ENCODE results near the gene PARD3B. TPM values are rescaled to one million over a fixed set of nuclear protein-coding genes. Genes with fewer than 3 reads are reported as not detected.
A peak's percentile ranks its signal among the peaks of the same experiment; 100 is the strongest.

Gene PARD3B
- total and polyA plus RNA-seq, 2 donors (not counting 1 experiment from before 2014, with no cell fraction given), result 7.4 to 20.6 TPM

DNA sequence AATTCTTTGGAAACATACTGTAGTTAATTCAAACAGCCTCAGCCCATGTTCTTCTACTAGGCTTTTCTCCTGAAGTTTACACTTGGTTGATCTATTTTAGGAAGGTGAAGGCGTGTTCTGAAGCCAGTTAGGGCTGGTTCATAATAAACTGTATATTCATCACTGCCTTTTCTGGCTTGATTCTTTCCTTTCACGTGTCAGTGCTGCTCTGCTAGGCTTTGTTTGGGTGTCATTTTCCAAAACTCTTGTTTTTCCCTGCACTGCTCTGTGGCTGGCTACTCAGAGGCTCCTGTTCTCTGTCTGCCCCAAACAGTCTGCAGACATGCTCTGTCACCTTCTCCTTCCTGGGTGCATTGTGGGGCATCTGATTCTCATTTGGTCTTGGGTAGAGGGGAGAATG, 136.1 kb downstream of the PARD3B start:
- no peaks in the 10 kb centered on the region for H3K79me2 ChIP-seq (ENCODE audit: control insufficient read depth, insufficient read depth, low read length)
- no peaks in the 10 kb centered on the region for H3K9me3 ChIP-seq (ENCODE audit: control insufficient read depth, insufficient read depth, low read depth, low read length)
- H3K9ac ChIP-seq (ENCODE audit: insufficient read depth, low read length), result no peak overlapping the region
- no peak for TF ChIP-seq EZH2 (IDR thresholded peaks at IDR 0.05; ENCODE audit: low read length, missing control alignments)
- TF ChIP-seq, protein P1, sequence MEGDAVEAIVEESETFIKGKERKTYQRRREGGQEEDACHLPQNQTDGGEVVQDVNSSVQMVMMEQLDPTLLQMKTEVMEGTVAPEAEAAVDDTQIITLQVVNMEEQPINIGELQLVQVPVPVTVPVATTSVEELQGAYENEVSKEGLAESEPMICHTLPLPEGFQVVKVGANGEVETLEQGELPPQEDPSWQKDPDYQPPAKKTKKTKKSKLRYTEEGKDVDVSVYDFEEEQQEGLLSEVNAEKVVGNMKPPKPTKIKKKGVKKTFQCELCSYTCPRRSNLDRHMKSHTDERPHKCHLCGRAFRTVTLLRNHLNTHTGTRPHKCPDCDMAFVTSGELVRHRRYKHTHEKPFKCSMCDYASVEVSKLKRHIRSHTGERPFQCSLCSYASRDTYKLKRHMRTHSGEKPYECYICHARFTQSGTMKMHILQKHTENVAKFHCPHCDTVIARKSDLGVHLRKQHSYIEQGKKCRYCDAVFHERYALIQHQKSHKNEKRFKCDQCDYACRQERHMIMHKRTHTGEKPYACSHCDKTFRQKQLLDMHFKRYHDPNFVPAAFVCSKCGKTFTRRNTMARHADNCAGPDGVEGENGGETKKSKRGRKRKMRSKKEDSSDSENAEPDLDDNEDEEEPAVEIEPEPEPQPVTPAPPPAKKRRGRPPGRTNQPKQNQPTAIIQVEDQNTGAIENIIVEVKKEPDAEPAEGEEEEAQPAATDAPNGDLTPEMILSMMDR (conservative IDR thresholded peaks at IDR 0.05 in 1 of 2, IDR thresholded peaks at IDR 0.05 in 1 of 2; ENCODE audit: low read depth in 1 of 2, low read length in 2 of 2), result no peak
- no peaks in the 10 kb centered on the region for H3K36me3 ChIP-seq (ENCODE audit: control insufficient read depth, insufficient read depth, low read length)
- no peak overlapping the region for H3K27ac ChIP-seq (ENCODE audit: insufficient read depth, low read length)
- H3K4me2 ChIP-seq (ENCODE audit: extremely low read depth, insufficient read depth, low read length), result no peak overlapping the region
- DNase-seq (ENCODE audit: low read depth in 2 of 2), result peak in 1 of 2 donors; percentile 47
- H3K27me3 ChIP-seq (ENCODE audit: control insufficient read depth, insufficient read depth, low read length), result no peaks in the 10 kb centered on the region
- no peak overlapping the region for H2AFZ ChIP-seq (ENCODE audit: low read length)
- H3K4me1 ChIP-seq (ENCODE audit: control insufficient read depth, extremely low read depth, insufficient read depth, low read length), result no peaks in the 10 kb centered on the region
- H4K20me1 ChIP-seq (ENCODE audit: control insufficient read depth, extremely low read depth, insufficient read depth, low read length), result no peaks in the 10 kb centered on the region
- H3K4me3 ChIP-seq (replicated peaks in 1 of 4; ENCODE audit: control extremely low read depth in 1 of 4, insufficient read depth in 1 of 4, low read depth in 3 of 4, low read length in 4 of 4), result no peak overlapping the region

- no peaks in the 10 kb centered on the region for H3K9me3 ChIP-seq (ENCODE audit: control insufficient read depth, insufficient read depth, low read depth, low read length)
- H3K27me3 ChIP-seq (ENCODE audit: control insufficient read depth, insufficient read depth, low read length), result no peaks in the 10 kb centered on the region
- no peaks in the 10 kb centered on the region for H3K36me3 ChIP-seq (ENCODE audit: control insufficient read depth, insufficient read depth, low read length)
- no peak overlapping the region for H3K27ac ChIP-seq (ENCODE audit: insufficient read depth, low read length)
- no peak overlapping the region for H3K4me3 ChIP-seq (replicated peaks in 1 of 4; ENCODE audit: control extremely low read depth in 1 of 4, insufficient read depth in 1 of 4, low read depth in 3 of 4, low read length in 4 of 4)
- DNase-seq (ENCODE audit: low read depth in 2 of 2), result no peak
- no peak overlapping the region for H2AFZ ChIP-seq (ENCODE audit: low read length)
- H3K79me2 ChIP-seq (ENCODE audit: control insufficient read depth, insufficient read depth, low read length), result no peaks in the 10 kb centered on the region
- no peaks in the 10 kb centered on the region for H3K4me1 ChIP-seq (ENCODE audit: control insufficient read depth, extremely low read depth, insufficient read depth, low read length)
- H3K4me2 ChIP-seq (ENCODE audit: extremely low read depth, insufficient read depth, low read length), result no peak overlapping the region
- TF ChIP-seq EZH2 (IDR thresholded peaks at IDR 0.05; ENCODE audit: low read length, missing control alignments), result no peak
- TF ChIP-seq, protein P1 (conservative IDR thresholded peaks at IDR 0.05 in 1 of 2, IDR thresholded peaks at IDR 0.05 in 1 of 2; ENCODE audit: low read depth in 1 of 2, low read length in 2 of 2), result no peak
- no peaks in the 10 kb centered on the region for H4K20me1 ChIP-seq (ENCODE audit: control insufficient read depth, extremely low read depth, insufficient read depth, low read length)
- no peak overlapping the region for H3K9ac ChIP-seq (ENCODE audit: insufficient read depth, low read length)
Observed at GRCh38 chr2:204683384-204683783, 138.1 kb downstream of the PARD3B start.

- H3K9me3 ChIP-seq (ENCODE audit: control insufficient read depth, insufficient read depth, low read depth, low read length), result no peaks in the 10 kb centered on the region
- no peaks in the 10 kb centered on the region for H3K27me3 ChIP-seq (ENCODE audit: control insufficient read depth, insufficient read depth, low read length)
- TF ChIP-seq EZH2 (IDR thresholded peaks at IDR 0.05; ENCODE audit: low read length, missing control alignments), result no peak
- TF ChIP-seq, protein P1 (conservative IDR thresholded peaks at IDR 0.05 in 1 of 2, IDR thresholded peaks at IDR 0.05 in 1 of 2; ENCODE audit: low read depth in 1 of 2, low read length in 2 of 2), result no peak
- no peak overlapping the region for H3K9ac ChIP-seq (ENCODE audit: insufficient read depth, low read length)
- no peak overlapping the region for H3K4me3 ChIP-seq (replicated peaks in 1 of 4; ENCODE audit: control extremely low read depth in 1 of 4, insufficient read depth in 1 of 4, low read depth in 3 of 4, low read length in 4 of 4)
- H2AFZ ChIP-seq (ENCODE audit: low read length), result no peak overlapping the region
- no peak overlapping the region for H3K27ac ChIP-seq (ENCODE audit: insufficient read depth, low read length)
- H3K4me2 ChIP-seq (ENCODE audit: extremely low read depth, insufficient read depth, low read length), result no peak overlapping the region
- DNase-seq (ENCODE audit: low read depth in 2 of 2), result peak in 1 of 2 donors; percentile 23
- no peaks in the 10 kb centered on the region for H4K20me1 ChIP-seq (ENCODE audit: control insufficient read depth, extremely low read depth, insufficient read depth, low read length)
- H3K4me1 ChIP-seq (ENCODE audit: control insufficient read depth, extremely low read depth, insufficient read depth, low read length), result no peaks in the 10 kb centered on the region
- H3K79me2 ChIP-seq (ENCODE audit: control insufficient read depth, insufficient read depth, low read length), result no peaks in the 10 kb centered on the region
- no peaks in the 10 kb centered on the region for H3K36me3 ChIP-seq (ENCODE audit: control insufficient read depth, insufficient read depth, low read length)
Observed at GRCh38 chr2:204686406-204686805, 141.1 kb downstream of the PARD3B start.

Data from fibroblast of lung (primary cell).